Suprapubic skin (tissue), 4 donors: Measurements from ENCODE around the gene NPAS3.

Experiments used
- EP300 ChIP-seq: sonication (generic); formaldehyde crosslinking; IDR thresholded peaks from one replicate; pipeline ENCODE4 v1.6.1; 2017; ENCODE audit warnings: antibody characterized with exemption
- POLR2AphosphoS5 ChIP-seq, 3 donors: sonication (generic); formaldehyde crosslinking; IDR thresholded peaks; one replicate each; pipeline ENCODE4 v1.6.1; 2017; ENCODE audit warnings: antibody characterized with exemption in 3 of 3

DNA sequence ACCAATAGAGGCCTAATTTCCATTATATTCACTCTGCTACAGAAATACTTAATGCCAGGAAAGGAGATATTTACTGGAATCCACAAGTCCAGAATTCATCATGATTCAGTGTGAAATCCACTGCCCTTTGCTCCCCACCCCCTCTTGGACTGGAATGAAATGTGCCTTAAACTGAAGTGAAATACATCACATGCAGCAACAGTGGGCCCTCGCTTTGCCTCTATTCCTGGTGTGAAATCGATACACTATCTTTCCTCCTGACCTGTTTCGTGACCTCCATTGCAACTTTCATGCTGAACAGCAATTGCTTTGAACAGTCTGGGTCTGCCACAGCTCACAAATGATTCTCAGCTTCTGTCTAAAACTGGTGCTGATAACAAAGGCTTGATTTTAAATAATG lies 100.6 kb downstream of the NPAS3 start:
- TF ChIP-seq EP300 (no peak), POLR2AphosphoS5 (IDR thresholded peaks at IDR 0.05) (no peak)
